Measurements from ENCODE around the gene CHRNB1.

CHRNB1 gene

DNA sequence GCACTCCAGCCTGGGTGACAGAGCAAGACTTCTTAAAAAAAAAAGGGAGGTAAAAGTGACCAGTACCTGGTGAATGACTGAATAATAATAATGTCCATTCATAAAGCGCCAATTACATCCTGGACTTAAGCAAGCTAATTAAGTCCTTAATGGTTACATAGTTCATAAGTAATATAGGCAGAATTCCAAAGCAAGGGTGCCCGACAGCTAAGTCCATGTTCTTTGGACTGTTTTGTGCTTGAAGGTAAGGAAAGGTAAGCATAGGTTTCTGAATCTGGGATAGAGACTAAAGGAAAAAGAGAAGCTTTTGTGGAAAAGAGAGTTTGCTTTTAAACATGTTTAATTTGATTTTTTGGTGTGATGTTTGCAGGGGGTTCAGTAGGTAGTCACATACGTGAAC lies 49.1 kb downstream of the CHRNB1 start:
- TF ChIP-seq ZNF26 (tag by site-specific recombination; IDR thresholded peaks at IDR 0.05) = no peak
- TF ChIP-seq ZNF677 (tag by site-specific recombination; IDR thresholded peaks at IDR 0.05) = no peak
- TF ChIP-seq HOXC10 (CRISPR knock-in tag; IDR thresholded peaks at IDR 0.05) = no peak
- no peak for TF ChIP-seq ZIC2 (tag by site-specific recombination; IDR thresholded peaks at IDR 0.05)
- no peak for TF ChIP-seq ZNF843 (tag by site-specific recombination; IDR thresholded peaks at IDR 0.05)
- TF ChIP-seq ZFP41 (tag by site-specific recombination; IDR thresholded peaks at IDR 0.05; ENCODE audit: borderline replicate concordance) = no peak
- no peak for TF ChIP-seq ZNF292 (tag by site-specific recombination; IDR thresholded peaks at IDR 0.05; ENCODE audit: borderline replicate concordance, low read depth)
- POLR2A ChIA-PET = interaction anchor here (1.3 kb wide), 1 partner anchor 50 kb away, joined by 3 read pairs; no protein-coding TSS in a partner anchor
- no peak overlapping the region for H3K27ac ChIP-seq (ENCODE audit: extremely low read depth, low read depth, low read length)
- CTCF ChIA-PET = interaction anchor here (0.7 to 6.0 kb wide), 6 partner anchors 9 to 279 kb away, joined by 3 to 30 read pairs (median 5); no protein-coding TSS in a partner anchor
- peaks cover 5% of the 10 kb centered on the region for H3K4me1 ChIP-seq (ENCODE audit: control insufficient read depth, insufficient read depth, low read length)
- no peaks in the 10 kb centered on the region for H3K9me3 ChIP-seq (ENCODE audit: control insufficient read depth, insufficient read depth, low read depth, low read length)
- H3K4me3 ChIP-seq (ENCODE audit: low read depth, low read length) = no peak overlapping the region
- peaks cover 52 to 92% of the 10 kb centered on the region in 2 experiments for H3K36me3 ChIP-seq (ENCODE audit: control insufficient read depth in 2 of 2, insufficient read depth in 1 of 2, low read length in 2 of 2)

GRCh38 chr17:7495906-7496434 lies 51.1 kb downstream of the CHRNB1 start:
- H3K27ac ChIP-seq (ENCODE audit: extremely low read depth, low read depth, low read length) = no peak overlapping the region
- CTCF ChIA-PET = interaction anchor here (4.5 to 6.0 kb wide), 2 partner anchors 19 to 65 kb away, joined by 22 to 30 read pairs; no protein-coding TSS in a partner anchor
- POLR2A ChIA-PET = interaction anchor here (0.6 kb wide), 1 partner anchor 10 kb away, joined by 5 read pairs; no protein-coding TSS in a partner anchor
- TF ChIP-seq ZNF701 (tag by site-specific recombination; IDR thresholded peaks at IDR 0.05) (no peak), ZNF707 (tag by site-specific recombination; IDR thresholded peaks at IDR 0.05) (no peak), ZNF133 (tag by site-specific recombination; IDR thresholded peaks at IDR 0.05) (no peak), ZNF121 (tag by site-specific recombination; IDR thresholded peaks at IDR 0.05) (no peak), BCL11A (tag by site-specific recombination; IDR thresholded peaks at IDR 0.05; ENCODE audit: low read depth) (no peak), ZNF544 (tag by site-specific recombination; IDR thresholded peaks at IDR 0.05) (no peak), ZNF677 (tag by site-specific recombination; IDR thresholded peaks at IDR 0.05) (no peak), ZNF302 (tag by site-specific recombination; IDR thresholded peaks at IDR 0.05; ENCODE audit: low read depth) (no peak), ZSCAN23 (tag by site-specific recombination; IDR thresholded peaks at IDR 0.05) (no peak), ZNF76 (tag by site-specific recombination; IDR thresholded peaks at IDR 0.05; ENCODE audit: borderline replicate concordance, low read depth) (no peak), ZSCAN30 (tag by site-specific recombination; IDR thresholded peaks at IDR 0.05) (no peak), ZNF610 (tag by site-specific recombination; IDR thresholded peaks at IDR 0.05; ENCODE audit: borderline replicate concordance) (no peak), ZNF10 (tag by site-specific recombination; IDR thresholded peaks at IDR 0.05) (no peak), SCRT2 (tag by site-specific recombination; IDR thresholded peaks at IDR 0.05) (no peak), ZSCAN16 (tag by site-specific recombination; IDR thresholded peaks at IDR 0.05) (no peak), ZFP41 (tag by site-specific recombination; IDR thresholded peaks at IDR 0.05; ENCODE audit: borderline replicate concordance) (no peak), OVOL3 (tag by site-specific recombination; IDR thresholded peaks at IDR 0.05) (no peak)
- TF ChIP-seq, protein P1, sequence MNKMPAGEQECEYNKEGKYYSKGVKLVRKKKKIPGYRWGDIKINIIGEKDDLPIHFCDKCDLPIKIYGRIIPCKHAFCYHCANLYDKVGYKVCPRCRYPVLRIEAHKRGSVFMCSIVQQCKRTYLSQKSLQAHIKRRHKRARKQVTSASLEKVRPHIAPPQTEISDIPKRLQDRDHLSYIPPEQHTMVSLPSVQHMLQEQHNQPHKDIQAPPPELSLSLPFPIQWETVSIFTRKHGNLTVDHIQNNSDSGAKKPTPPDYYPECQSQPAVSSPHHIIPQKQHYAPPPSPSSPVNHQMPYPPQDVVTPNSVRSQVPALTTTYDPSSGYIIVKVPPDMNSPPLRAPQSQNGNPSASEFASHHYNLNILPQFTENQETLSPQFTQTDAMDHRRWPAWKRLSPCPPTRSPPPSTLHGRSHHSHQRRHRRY (tag by site-specific recombination; IDR thresholded peaks at IDR 0.05) = no peak
- no peaks in the 10 kb centered on the region for H3K9me3 ChIP-seq (ENCODE audit: control insufficient read depth, insufficient read depth, low read depth, low read length)
- no peak overlapping the region for H3K4me3 ChIP-seq (ENCODE audit: low read depth, low read length)
- peaks cover 3% of the 10 kb centered on the region; the same call in 1 of the 2 replicates for H3K4me1 ChIP-seq (ENCODE audit: control insufficient read depth, insufficient read depth, low read length)
- peaks cover 62 to 92% of the 10 kb centered on the region in 2 experiments for H3K36me3 ChIP-seq (ENCODE audit: control insufficient read depth in 2 of 2, insufficient read depth in 1 of 2, low read length in 2 of 2)
